ENCODE measurements around the gene SLC25A39.

Gene SLC25A39

DNA sequence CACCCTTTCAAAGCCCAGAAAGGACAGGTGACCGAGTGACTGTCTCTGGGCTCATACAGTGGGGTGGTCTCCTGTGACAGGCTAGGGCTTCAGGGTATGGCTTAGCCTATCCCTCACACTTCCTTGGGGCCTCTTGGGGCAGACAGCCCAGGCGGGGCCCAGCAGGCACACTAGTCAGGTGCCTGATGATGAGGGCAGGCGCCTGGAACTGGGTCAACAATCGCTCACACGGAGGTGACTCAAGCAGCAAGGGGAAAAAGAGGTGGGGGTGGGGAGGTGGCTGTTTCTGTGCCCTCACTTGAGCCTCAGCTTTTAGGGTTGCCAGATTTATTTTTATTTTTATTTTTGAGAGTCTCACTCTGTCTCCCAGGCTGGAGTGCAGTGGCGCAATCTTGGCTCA is 14.1 kb upstream of the SLC25A39 start:
- H2BK5ac ChIP-seq (ENCODE audit: low read depth, low read length, poor library complexity): no peak overlapping the region
- no peak overlapping the region for H3K27ac ChIP-seq (ENCODE audit: low read depth, low read length)
- no peak for DNase-seq
- no peak overlapping the region for H2AFZ ChIP-seq (ENCODE audit: insufficient read depth, low read length, poor library complexity)
- H3K4ac ChIP-seq (ENCODE audit: low read depth, low read length): no peak overlapping the region
- H4K8ac ChIP-seq (ENCODE audit: low read depth, low read length): no peak overlapping the region
- H3K18ac ChIP-seq (ENCODE audit: low read length): no peak overlapping the region
- H2BK120ac ChIP-seq (ENCODE audit: insufficient read depth, low read length, poor library complexity): no peak overlapping the region
- H3K4me3 ChIP-seq (ENCODE audit: low read depth, low read length): no peak overlapping the region
- H3K4me1 ChIP-seq (ENCODE audit: control insufficient read depth in 1 of 2, insufficient read depth in 2 of 2, low read length in 2 of 2): no peaks in the 10 kb centered on the region
- H3K36me3 ChIP-seq (ENCODE audit: control insufficient read depth in 1 of 2, insufficient read depth in 2 of 2, low read length in 2 of 2): no peaks in the 10 kb centered on the region
- H3K23ac ChIP-seq (ENCODE audit: low read length): no peak overlapping the region
- no peak overlapping the region for H3K9ac ChIP-seq (ENCODE audit: low read length)
- no peaks in the 10 kb centered on the region for H3K79me2 ChIP-seq (ENCODE audit: control insufficient read depth, insufficient read depth, low read length, poor library complexity)
- H3K79me1 ChIP-seq (ENCODE audit: low read length): no peaks in the 10 kb centered on the region
- H4K91ac ChIP-seq (ENCODE audit: low read depth, low read length): no peak overlapping the region
- no peaks in the 10 kb centered on the region for H3K27me3 ChIP-seq (ENCODE audit: insufficient read depth, low read length)
- no peak overlapping the region for H2BK12ac ChIP-seq (ENCODE audit: low read length)
- H3K14ac ChIP-seq (ENCODE audit: low read length): no peak overlapping the region
- no peak overlapping the region for H3K4me2 ChIP-seq (ENCODE audit: low read length)
- no peak overlapping the region for H4K12ac ChIP-seq (ENCODE audit: low read depth, low read length)
- peaks cover 1% of the 10 kb centered on the region for H3K9me3 ChIP-seq (ENCODE audit: insufficient read depth, low read depth, low read length)
- H2AK5ac ChIP-seq (ENCODE audit: low read length): no peak overlapping the region
- no CpG with 5 or more reads among the region's 6 CpGs for WGBS (ENCODE audit: extremely low coverage, insufficient coverage, insufficient read length)

DNA sequence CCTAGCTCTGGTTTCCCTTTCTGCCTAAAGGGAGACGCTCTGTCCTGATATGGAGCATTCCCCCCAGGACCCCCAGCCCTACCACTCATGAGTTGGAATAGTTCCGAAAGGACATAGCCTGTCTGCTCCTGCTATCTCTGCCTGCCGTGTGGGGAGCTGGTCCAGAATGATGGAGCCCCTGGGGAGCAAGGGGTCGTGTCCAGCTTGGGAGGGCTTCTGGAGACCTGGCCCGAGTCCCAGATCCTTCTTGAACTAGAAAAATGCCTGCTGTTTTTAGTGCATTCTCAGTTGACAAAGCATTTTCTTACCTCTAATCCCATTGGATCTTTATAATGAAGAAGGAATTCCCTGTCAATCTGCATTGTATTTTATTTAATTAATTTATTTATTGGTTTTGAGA is 11.3 kb upstream of the SLC25A39 start:
- Histone ChIP-seq H3K79me1 (ENCODE audit: low read length) (no peaks in the 10 kb centered on the region), H3K9me3 (ENCODE audit: insufficient read depth, low read depth, low read length) (no peaks in the 10 kb centered on the region), H3K9ac (ENCODE audit: low read length) (no peak overlapping the region), H2AK5ac (ENCODE audit: low read length) (no peak overlapping the region), H4K8ac (ENCODE audit: low read depth, low read length) (no peak overlapping the region), H3K4me2 (ENCODE audit: low read length) (no peak overlapping the region), H3K14ac (ENCODE audit: low read length) (no peak overlapping the region), H2BK12ac (ENCODE audit: low read length) (no peak overlapping the region), H3K27ac (ENCODE audit: low read depth, low read length) (no peak overlapping the region), H4K91ac (ENCODE audit: low read depth, low read length) (no peak overlapping the region), H4K12ac (ENCODE audit: low read depth, low read length) (no peak overlapping the region), H2AFZ (ENCODE audit: insufficient read depth, low read length, poor library complexity) (no peak overlapping the region), H3K27me3 (ENCODE audit: insufficient read depth, low read length) (no peaks in the 10 kb centered on the region), H2BK5ac (ENCODE audit: low read depth, low read length, poor library complexity) (no peak overlapping the region), H3K4me1 (ENCODE audit: control insufficient read depth in 1 of 2, insufficient read depth in 2 of 2, low read length in 2 of 2) (no peaks in the 10 kb centered on the region), H3K36me3 (ENCODE audit: control insufficient read depth in 1 of 2, insufficient read depth in 2 of 2, low read length in 2 of 2) (no peaks in the 10 kb centered on the region), H3K23ac (ENCODE audit: low read length) (no peak overlapping the region), H2BK120ac (ENCODE audit: insufficient read depth, low read length, poor library complexity) (no peak overlapping the region), H3K18ac (ENCODE audit: low read length) (no peak overlapping the region), H3K4ac (ENCODE audit: low read depth, low read length) (no peak overlapping the region), H3K79me2 (ENCODE audit: control insufficient read depth, insufficient read depth, low read length, poor library complexity) (no peaks in the 10 kb centered on the region), H3K4me3 (ENCODE audit: low read depth, low read length) (no peak overlapping the region)
- no CpG with 5 or more reads among the region's 5 CpGs for WGBS (ENCODE audit: extremely low coverage, insufficient coverage, insufficient read length)
- DNase-seq: no peak

DNA sequence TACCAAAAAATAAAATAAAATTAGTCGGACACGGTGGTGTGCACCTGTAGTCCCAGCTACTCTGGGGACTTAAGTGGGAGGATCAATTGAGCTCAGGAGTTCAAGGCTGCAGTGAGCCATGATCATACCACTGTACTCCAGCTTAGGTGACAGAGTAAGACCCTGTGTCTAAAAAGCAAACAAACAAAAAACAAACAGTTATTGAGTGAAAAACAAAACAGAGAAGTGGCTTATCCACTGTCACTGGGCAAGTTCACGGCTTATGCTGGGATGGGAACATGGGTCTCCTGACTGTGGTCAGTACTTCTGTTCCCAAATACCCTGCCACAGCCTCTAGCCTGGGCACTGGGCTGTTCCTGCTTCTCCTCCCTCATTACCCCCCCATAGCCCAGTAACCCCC is 10.9 kb upstream of the SLC25A39 start:
- Histone ChIP-seq H4K12ac (ENCODE audit: low read depth, low read length) (no peak overlapping the region), H3K14ac (ENCODE audit: low read length) (no peak overlapping the region), H3K79me2 (ENCODE audit: control insufficient read depth, insufficient read depth, low read length, poor library complexity) (no peaks in the 10 kb centered on the region), H3K27me3 (ENCODE audit: insufficient read depth, low read length) (no peaks in the 10 kb centered on the region), H3K4ac (ENCODE audit: low read depth, low read length) (no peak overlapping the region), H3K18ac (ENCODE audit: low read length) (no peak overlapping the region), H2AFZ (ENCODE audit: insufficient read depth, low read length, poor library complexity) (no peak overlapping the region), H3K36me3 (ENCODE audit: control insufficient read depth in 1 of 2, insufficient read depth in 2 of 2, low read length in 2 of 2) (no peaks in the 10 kb centered on the region), H3K79me1 (ENCODE audit: low read length) (no peaks in the 10 kb centered on the region), H2AK5ac (ENCODE audit: low read length) (no peak overlapping the region), H3K9me3 (ENCODE audit: insufficient read depth, low read depth, low read length) (no peaks in the 10 kb centered on the region), H2BK12ac (ENCODE audit: low read length) (no peak overlapping the region), H3K4me3 (ENCODE audit: low read depth, low read length) (no peak overlapping the region), H3K27ac (ENCODE audit: low read depth, low read length) (no peak overlapping the region), H3K4me1 (ENCODE audit: control insufficient read depth in 1 of 2, insufficient read depth in 2 of 2, low read length in 2 of 2) (no peaks in the 10 kb centered on the region), H4K8ac (ENCODE audit: low read depth, low read length) (no peak overlapping the region), H2BK5ac (ENCODE audit: low read depth, low read length, poor library complexity) (no peak overlapping the region), H3K23ac (ENCODE audit: low read length) (no peak overlapping the region), H2BK120ac (ENCODE audit: insufficient read depth, low read length, poor library complexity) (no peak overlapping the region), H3K4me2 (ENCODE audit: low read length) (no peak overlapping the region), H3K9ac (ENCODE audit: low read length) (no peak overlapping the region), H4K91ac (ENCODE audit: low read depth, low read length) (no peak overlapping the region)
- no peak for DNase-seq
- no CpG with 5 or more reads among the region's 3 CpGs for WGBS (ENCODE audit: extremely low coverage, insufficient coverage, insufficient read length)

DNA sequence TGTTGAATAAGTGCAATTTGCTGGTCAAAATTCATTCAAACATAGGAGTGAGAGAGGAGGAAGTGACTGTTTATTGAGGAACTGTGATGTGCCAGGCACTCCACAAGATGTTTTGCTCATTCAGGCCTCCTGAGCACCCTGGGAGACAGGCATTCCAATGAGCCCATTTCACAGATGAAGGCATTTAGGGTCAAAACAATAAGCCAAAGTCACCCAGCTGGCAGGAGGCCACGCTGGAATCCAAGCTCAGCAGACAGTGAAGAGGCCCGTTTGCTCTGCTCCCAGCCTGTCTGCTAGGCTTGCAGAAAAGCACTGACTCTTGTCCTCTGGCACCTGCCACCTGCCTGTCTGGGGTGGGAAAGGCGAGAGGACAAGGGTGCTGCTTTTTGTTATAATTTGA is 10.1 kb upstream of the SLC25A39 start:
- Histone ChIP-seq H3K79me2 (ENCODE audit: control insufficient read depth, insufficient read depth, low read length, poor library complexity) (no peaks in the 10 kb centered on the region), H2AK5ac (ENCODE audit: low read length) (no peak overlapping the region), H3K4me2 (ENCODE audit: low read length) (no peak overlapping the region), H2BK120ac (ENCODE audit: insufficient read depth, low read length, poor library complexity) (no peak overlapping the region), H4K12ac (ENCODE audit: low read depth, low read length) (no peak overlapping the region), H3K27me3 (ENCODE audit: insufficient read depth, low read length) (no peaks in the 10 kb centered on the region), H3K14ac (ENCODE audit: low read length) (no peak overlapping the region), H3K4me1 (ENCODE audit: control insufficient read depth in 1 of 2, insufficient read depth in 2 of 2, low read length in 2 of 2) (no peaks in the 10 kb centered on the region), H4K8ac (ENCODE audit: low read depth, low read length) (no peak overlapping the region), H3K9me3 (ENCODE audit: insufficient read depth, low read depth, low read length) (no peaks in the 10 kb centered on the region), H4K91ac (ENCODE audit: low read depth, low read length) (no peak overlapping the region), H3K27ac (ENCODE audit: low read depth, low read length) (no peak overlapping the region), H3K4ac (ENCODE audit: low read depth, low read length) (no peak overlapping the region), H3K4me3 (ENCODE audit: low read depth, low read length) (no peak overlapping the region), H3K18ac (ENCODE audit: low read length) (no peak overlapping the region), H2BK12ac (ENCODE audit: low read length) (no peak overlapping the region), H2BK5ac (ENCODE audit: low read depth, low read length, poor library complexity) (no peak overlapping the region), H3K79me1 (ENCODE audit: low read length) (no peaks in the 10 kb centered on the region), H3K36me3 (ENCODE audit: control insufficient read depth in 1 of 2, insufficient read depth in 2 of 2, low read length in 2 of 2) (no peaks in the 10 kb centered on the region), H3K9ac (ENCODE audit: low read length) (no peak overlapping the region), H3K23ac (ENCODE audit: low read length) (no peak overlapping the region), H2AFZ (ENCODE audit: insufficient read depth, low read length, poor library complexity) (no peak overlapping the region)
- WGBS (ENCODE audit: extremely low coverage, insufficient coverage, insufficient read length): no CpG with 5 or more reads among the region's 3 CpGs
- no peak for DNase-seq
